Measurements from ENCODE around the gene HOXB5. TPM values are rescaled to one million over a fixed set of nuclear protein-coding genes. Genes with fewer than 3 reads are reported as not detected.
A peak's percentile ranks its signal among the peaks of the same experiment; 100 is the strongest.

Gene HOXB5
- total RNA-seq, 1 donor from 2014 or later = 31.1 TPM

DNA sequence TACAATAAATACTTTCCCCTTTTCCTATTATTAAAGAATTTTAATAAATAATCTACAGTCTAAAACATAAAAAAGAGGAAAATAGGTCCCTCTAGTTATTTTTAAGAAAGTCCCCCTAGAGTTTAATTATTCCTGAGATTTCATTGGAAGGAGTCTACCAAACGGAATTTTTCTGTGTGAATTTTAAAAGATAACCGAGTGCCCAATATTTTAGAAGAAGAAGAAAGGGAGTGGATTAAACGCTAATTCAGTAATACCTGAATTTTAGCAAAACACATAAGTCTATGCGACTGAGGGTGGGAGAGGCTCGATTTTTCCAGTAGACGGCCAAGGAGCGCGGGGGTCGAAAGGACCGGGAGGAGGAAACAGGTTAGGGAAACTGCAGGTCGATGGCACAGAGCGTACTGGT lies 50.9 kb downstream of the HOXB5 start:
- Mint-ChIP-seq H3K27ac (peak overlapping the region; percentile 98), H3K4me1 (peaks cover 64% of the 10 kb centered on the region), H3K36me3 (peaks cover 13% of the 10 kb centered on the region), H3K9me3 (no peaks in the 10 kb centered on the region), H3K27me3 (ENCODE audit: low read depth) (no peaks in the 10 kb centered on the region), H3K4me3 (peak overlapping the region; percentile 89)
- TF ChIP-seq, protein P1, sequence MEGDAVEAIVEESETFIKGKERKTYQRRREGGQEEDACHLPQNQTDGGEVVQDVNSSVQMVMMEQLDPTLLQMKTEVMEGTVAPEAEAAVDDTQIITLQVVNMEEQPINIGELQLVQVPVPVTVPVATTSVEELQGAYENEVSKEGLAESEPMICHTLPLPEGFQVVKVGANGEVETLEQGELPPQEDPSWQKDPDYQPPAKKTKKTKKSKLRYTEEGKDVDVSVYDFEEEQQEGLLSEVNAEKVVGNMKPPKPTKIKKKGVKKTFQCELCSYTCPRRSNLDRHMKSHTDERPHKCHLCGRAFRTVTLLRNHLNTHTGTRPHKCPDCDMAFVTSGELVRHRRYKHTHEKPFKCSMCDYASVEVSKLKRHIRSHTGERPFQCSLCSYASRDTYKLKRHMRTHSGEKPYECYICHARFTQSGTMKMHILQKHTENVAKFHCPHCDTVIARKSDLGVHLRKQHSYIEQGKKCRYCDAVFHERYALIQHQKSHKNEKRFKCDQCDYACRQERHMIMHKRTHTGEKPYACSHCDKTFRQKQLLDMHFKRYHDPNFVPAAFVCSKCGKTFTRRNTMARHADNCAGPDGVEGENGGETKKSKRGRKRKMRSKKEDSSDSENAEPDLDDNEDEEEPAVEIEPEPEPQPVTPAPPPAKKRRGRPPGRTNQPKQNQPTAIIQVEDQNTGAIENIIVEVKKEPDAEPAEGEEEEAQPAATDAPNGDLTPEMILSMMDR (IDR thresholded peaks at IDR 0.05; ENCODE audit: unreplicated experiment) = no peak
- DNase-seq (ENCODE audit: low spot score in 2 of 2, unreplicated experiment in 2 of 2) = no peak

DNA sequence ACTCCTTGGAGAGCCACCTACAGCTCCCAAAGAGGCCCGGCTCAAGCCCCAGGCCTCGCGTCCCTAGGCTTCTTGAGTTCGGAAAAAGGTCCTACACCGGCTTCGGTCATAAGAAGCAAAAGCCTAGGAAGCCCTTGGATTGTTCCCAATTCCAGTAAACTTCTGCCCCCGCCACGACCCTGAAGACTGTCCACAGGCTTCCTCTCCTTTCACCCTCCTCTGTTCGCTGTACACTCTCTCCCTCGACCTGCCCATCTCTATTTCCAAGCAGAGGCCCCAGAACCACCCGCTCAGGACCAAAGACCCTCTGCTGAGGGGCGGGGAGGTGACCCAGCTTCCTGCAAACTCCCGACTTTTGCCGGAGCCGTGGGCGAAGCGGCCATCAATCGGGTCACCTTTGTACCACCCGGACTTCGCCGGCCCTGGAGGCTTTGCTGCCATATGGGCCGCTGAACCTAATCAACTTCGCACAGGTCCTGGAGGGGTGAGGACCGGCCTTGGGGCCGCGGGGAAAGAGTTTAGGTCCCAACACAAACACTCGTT lies 51.4 kb downstream of the HOXB5 start:
- peaks cover 64% of the 10 kb centered on the region for H3K4me1 Mint-ChIP-seq
- H3K27me3 Mint-ChIP-seq (ENCODE audit: low read depth) = no peaks in the 10 kb centered on the region
- H3K4me3 Mint-ChIP-seq = peak overlapping the region; percentile 89
- TF ChIP-seq, protein P1 (IDR thresholded peaks at IDR 0.05; ENCODE audit: unreplicated experiment) = no peak
- DNase-seq (ENCODE audit: low spot score in 2 of 2, unreplicated experiment in 2 of 2) = no peak
- H3K36me3 Mint-ChIP-seq = peaks cover 16% of the 10 kb centered on the region
- peak overlapping the region; percentile 99 for H3K27ac Mint-ChIP-seq
- no peaks in the 10 kb centered on the region for H3K9me3 Mint-ChIP-seq

DNA sequence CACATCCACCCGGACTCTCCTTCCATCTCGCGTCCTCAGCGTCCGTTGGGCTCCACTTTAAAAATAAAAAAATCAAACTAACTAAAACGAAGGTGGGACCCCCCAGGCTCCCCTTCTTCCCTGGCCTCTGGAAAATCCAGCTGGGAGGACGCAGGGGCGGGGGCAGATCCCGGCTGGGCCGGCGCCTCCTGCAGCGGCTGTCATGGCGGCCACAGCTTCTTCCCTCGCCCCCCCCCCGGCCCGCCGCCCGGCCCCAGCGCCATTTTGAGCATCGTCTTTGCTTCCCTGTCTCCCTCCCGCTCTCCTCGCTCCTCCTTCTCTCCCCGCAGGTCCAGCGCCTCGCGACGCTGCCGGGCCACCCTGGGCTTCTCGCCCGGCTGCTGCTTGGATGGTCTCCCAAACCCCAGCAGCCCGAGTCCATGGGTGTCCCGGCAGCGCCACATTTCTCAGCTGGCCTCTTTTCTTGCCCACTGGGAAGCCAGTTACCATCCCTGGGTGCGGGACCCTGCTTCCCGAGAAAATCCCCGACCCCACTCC lies 51.9 kb downstream of the HOXB5 start:
- Mint-ChIP-seq H3K27me3 (ENCODE audit: low read depth) (no peaks in the 10 kb centered on the region), H3K36me3 (peaks cover 17% of the 10 kb centered on the region), H3K9me3 (no peaks in the 10 kb centered on the region), H3K4me3 (peak overlapping the region; percentile 89), H3K4me1 (peaks cover 61% of the 10 kb centered on the region), H3K27ac (peak overlapping the region; percentile 99)
- TF ChIP-seq, protein P1 (IDR thresholded peaks at IDR 0.05; ENCODE audit: unreplicated experiment) = no peak
- peak in 1 of 2 experiments; percentile 65 for DNase-seq (ENCODE audit: low spot score in 2 of 2, unreplicated experiment in 2 of 2)

Small RNA genes lying within 50 kb of the gene (microRNA-seq; reads per million reads assigned to microRNA genes)
- 13.5 reads per million, percentile 37 among the genes with 10 or more reads in this experiment for gene MIR196A1

Other genes starting within 250 kb of the HOXB5 start
- gene SKAP1, start 163.6 kb downstream of the HOXB5 start, total RNA-seq = 3.4 to 4.3 TPM (median 3.4 TPM) in 3 replicates
- 0.24 to 0.43 TPM (median 0.25 TPM) in 3 replicates for gene HOXB1, start 62.8 kb downstream of the HOXB5 start, total RNA-seq
- gene HOXB2, start 48.7 kb downstream of the HOXB5 start, total RNA-seq = 46.6 to 47.2 TPM (median 46.7 TPM) in 3 replicates
- 34.2 to 39.2 TPM (median 34.4 TPM) in 3 replicates for gene HOXB4, start 15.4 kb downstream of the HOXB5 start, total RNA-seq
- 282 to 303 TPM (median 282 TPM) in 3 replicates for gene HOXB3, start 3.5 kb downstream of the HOXB5 start, total RNA-seq
- gene HOXB6, start 11.2 kb upstream of the HOXB5 start, total RNA-seq = 56.4 to 63.1 TPM (median 59.7 TPM) in 3 replicates
- 18.6 to 20.3 TPM (median 19.5 TPM) in 3 replicates for gene HOXB7, start 17.2 kb upstream of the HOXB5 start, total RNA-seq
- 75.7 to 82.4 TPM (median 78.8 TPM) in 3 replicates for gene HOXB8, start 21.5 kb upstream of the HOXB5 start, total RNA-seq
- gene HOXB9, start 32.6 kb upstream of the HOXB5 start, total RNA-seq = 33.8 to 35.4 TPM (median 34.4 TPM) in 3 replicates
- 14.0 to 16.8 TPM (median 15.2 TPM) in 3 replicates for gene PRAC1, start 128.7 kb upstream of the HOXB5 start, total RNA-seq
- 7.3 to 8.5 TPM (median 7.9 TPM) in 3 replicates for gene PRAC2, start 129.4 kb upstream of the HOXB5 start, total RNA-seq
- gene HOXB13, start 135.0 kb upstream of the HOXB5 start, total RNA-seq = 26.4 to 26.9 TPM (median 26.8 TPM) in 3 replicates
- gene TTLL6, start 223.4 kb upstream of the HOXB5 start, total RNA-seq = not detected in 3 replicates
- gene CALCOCO2, start 237.3 kb upstream of the HOXB5 start, total RNA-seq = 55.2 to 56.6 TPM (median 56.6 TPM) in 3 replicates

All from mesothelial cell of epicardium (in vitro differentiated cells).